GM21576 (cell line): ENCODE data around the gene QKI.
"Not testable (repeated sequence)": the region's sequence is repeated elsewhere in the genome, so short reads cannot be mapped to it uniquely, and the experiment has no call there.

Experiments
- ATAC-seq: cut with Tn5 transposase; IDR thresholded peaks from one replicate; pipeline ENCODE4 v1.9.1; 2021; ENCODE audit warnings: mild to moderate bottlenecking, moderate library complexity; ENCODE audit not compliant: unreplicated experiment

Gene QKI

DNA sequence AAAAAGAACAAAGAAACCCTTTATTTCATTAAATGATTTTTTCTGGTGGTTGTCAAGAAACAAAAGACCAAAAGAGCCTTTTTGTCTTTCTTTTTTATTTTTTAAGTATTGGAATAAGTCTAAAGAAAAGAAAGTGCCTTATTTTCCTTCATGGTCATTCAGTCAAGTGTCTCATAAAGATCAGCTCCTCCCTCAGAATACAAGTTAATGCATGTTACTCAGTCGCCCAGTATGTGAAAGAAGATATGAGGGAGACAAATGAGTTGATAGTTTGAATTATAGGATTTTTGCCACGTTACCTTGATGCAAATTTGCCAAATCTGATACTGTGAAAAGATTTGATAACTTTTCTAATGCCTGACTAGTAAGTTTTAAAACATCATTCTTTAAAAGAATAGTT lies 157.2 kb downstream of the QKI start:
- ATAC-seq = no peak

DNA sequence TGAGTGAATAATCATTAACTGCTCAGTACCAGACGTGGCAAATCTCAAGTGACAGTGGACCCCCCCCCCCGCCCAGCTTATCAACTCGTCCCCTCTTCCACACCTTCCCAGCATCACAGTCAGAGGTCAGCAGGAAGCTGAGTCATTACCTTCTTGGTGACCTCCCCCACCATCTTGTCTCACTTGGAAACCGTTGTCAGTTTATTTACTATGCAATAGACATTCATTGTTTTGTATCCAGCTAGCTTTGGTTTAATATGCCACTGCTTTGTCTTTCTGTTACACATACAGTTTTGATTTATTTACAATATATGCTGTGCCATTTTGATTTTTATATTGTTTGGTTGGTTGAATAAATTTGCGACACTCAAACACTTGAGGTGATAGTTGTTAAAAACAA lies 158.1 kb downstream of the QKI start:
- no peak for ATAC-seq

DNA sequence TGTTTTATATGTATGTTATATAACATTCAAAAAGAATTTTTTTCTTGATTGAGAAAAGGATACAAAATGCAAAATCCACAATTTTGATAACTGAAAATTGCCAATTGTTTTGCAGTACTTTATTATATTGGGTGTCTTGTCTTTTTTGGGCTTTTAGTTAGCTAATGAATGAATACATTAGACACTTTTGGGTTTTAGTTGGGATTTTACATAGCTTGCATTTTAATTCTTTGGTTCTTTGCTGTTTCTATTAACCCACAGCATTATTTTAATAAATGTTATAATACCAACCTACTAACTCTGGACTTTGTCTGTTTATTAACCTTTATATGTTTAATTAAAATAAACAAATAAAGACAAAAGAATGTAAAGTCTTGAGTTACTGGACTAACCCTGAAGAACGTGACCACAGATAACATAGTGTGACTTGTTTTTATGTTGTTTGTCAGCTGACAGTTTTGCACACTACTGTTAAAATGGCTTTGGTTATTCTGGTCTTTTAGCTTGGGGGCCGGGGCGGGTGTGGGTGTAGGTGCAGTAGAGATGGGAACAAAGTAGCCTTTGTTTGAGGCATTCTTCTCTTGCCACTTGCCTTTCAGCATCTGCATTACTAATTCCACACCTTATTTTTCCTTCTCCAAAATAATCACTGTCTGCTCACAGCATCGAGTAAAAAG lies 159.1 kb downstream of the QKI start:
- no peak for ATAC-seq

GRCh38 chr6:163576114-163576513 lies 161.6 kb downstream of the QKI start:
- no peak for ATAC-seq

DNA sequence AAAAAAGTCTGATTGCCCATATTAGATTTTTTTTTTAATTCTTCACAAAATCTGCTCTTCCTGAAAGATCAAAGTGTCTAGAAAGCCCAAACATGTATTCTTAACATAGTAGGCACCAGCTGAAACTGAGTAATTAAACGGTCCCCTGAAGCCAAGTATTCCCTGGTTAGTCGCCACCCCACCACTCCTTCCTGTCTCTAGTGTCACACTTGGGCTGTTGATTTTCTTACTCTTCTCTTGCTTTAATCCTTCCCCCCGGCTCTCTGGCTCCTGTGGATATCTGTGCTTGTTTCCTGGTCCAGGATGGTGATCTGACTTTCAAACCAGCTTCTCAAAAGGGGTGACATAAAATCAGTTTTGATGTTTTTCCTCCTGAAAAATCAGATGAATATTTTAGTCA lies 162.9 kb downstream of the QKI start:
- ATAC-seq = no peak

DNA sequence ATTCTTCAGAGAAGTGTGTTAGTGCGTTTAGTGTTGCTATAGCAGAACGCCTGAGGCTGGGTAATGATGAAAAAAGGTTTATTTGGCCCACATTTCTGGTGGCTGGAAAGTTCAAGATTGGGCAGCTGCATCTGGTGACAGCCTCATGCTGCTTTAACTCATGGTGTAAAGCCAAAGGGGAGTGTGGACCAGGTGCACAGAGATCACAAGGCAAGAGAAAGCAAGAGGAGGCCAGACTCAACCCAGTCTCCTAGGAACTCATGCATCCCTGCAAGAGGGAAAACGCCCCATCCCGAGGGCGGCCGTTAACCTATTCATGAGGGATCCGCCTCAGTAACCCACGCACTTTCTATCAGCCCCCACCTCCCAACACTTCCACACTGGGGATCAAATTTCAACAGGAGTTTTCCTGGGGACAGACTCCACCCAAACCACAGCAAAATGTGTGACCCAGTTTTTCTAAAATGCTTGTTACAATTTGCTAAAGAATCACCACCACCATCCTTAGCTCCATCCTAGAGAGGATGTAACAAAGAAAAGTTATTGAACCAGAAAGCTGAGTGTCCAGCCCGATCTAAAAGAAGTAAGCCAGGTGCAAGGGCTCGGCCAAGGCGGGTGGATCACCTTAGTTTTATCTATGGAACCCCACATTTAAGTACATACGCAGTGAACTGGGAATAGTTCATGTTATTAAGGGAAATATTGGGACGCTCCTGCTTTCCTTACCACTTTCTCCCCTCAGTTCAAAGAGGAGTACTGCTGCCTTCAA lies 164.8 kb downstream of the QKI start:
- no peak for ATAC-seq

GRCh38 chr6:163579880-163580295 lies 165.4 kb downstream of the QKI start:
- ATAC-seq = no peak

DNA sequence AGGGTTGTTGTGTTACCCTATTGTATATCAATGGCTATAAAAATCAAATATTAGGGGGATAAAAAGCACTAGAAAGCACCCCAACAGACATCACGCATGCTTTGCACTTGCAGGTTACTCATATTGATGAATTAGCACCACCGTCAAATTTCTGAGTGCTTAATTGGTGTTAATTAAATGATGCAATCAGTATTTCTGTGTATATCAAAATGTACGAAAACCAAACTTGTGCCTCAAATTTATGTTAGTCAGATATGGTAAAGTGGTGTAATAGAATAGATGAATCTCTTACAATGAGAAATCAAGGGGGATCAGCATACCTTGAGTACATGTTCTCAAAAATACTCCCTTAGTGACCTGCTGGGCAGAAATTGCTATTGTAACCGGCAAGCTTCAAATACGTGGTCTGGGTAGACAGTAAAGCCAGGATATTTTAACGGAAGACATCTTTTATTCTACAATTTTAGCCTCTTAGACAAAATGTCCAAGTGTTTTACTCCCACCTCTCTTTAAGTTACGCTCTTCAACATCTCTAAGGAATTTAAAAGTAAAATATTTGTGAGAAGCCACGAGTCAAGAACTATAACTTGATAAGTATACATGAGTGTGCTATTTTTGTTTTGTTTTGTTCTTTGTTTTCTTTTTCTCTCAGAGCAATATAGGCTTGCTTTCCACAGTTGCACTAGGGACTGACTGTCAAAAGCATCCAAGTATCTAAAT lies 166.0 kb downstream of the QKI start:
- ATAC-seq = no peak

DNA sequence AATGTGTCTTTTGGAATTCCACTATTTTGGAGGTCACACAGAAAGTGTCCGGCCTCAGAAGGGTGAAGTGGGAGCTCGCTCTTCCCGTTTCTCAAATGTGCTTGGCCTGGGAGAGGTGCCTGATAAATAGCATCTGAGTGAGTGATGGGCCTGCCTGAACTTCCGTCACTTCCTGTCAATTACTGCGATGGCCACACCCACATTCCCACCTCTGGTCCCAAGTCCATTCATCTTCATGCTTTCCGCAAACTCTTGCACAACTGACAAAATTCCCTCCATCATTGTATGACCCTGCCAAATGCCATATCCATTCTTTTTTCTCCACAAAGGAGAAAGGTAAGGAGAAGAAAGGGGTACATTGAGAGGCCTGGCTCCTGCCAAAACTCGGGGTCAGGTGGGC lies 169.0 kb downstream of the QKI start:
- ATAC-seq = no peak

GRCh38 chr6:163585932-163586437 lies 171.5 kb downstream of the QKI start:
- ATAC-seq = no peak

DNA sequence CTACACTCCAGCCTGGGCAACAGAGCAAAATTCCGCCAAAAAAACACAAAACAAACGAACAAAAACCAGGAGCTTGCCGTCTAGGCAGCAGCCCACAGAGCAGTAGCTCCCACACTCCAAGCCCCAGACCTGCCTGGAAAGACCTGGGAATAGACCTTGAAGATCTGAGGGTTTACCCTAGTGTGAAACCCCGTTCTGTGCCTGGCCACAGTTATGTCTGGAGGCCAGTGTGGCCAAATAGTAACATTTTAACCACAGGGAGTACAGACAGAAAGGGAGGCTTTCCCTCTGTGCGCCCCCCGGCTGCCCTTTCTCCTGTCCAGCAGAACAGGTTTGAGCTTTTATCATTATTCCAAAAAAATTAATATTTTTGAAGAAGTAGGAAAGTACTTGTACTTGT lies 172.4 kb downstream of the QKI start:
- no peak for ATAC-seq

DNA sequence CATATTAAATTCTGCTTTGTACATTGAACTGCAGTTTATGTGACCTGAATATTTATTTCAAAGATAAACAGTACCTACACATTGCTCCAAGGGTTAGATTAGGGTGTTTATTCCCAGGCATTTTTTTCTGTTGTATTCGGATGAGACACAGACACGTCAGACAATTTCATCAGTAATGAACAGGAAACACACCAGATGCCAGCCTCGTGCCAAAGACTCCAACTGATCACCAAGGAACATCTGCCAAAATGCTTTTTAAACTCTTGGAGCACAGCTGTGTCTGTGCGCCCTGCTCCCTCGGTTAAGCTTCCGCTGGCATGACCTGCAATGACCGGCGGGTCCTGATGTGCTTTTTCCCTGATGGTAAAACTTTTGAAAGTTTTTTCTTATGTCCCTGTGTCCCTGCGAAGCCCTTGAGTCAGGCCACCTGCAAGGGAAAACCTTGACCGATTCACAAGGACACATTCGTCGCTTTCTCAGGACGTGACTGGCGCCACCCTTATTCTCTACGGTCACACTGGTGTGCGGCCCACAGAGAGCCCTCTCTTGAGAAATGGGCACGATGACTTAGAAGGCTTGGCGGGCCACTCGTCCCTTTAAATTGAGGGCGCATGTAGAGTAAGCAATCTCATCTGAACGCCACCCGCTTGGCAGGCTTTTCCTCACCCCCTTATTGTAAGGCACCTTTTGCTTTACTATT lies 173.9 kb downstream of the QKI start:
- ATAC-seq = no peak

DNA sequence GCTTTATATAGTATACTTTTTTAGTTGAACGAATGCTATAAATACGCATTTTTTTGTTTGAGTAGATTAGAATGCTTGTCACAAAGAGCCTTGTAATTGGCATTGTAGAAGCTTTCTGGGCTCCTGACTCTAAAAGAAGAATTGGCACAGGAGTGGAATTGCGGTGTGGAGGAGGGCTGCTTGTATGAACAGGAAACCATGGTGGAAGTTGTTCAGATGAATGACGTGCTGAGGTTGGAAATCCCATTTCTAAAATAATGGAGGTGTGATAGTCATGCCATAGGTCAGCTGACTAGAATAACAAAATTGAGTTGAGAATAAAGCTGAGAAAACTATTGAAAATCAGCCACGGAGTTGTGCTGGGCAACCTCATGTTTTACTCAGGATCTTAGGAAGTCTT lies 174.9 kb downstream of the QKI start:
- ATAC-seq = no peak

DNA sequence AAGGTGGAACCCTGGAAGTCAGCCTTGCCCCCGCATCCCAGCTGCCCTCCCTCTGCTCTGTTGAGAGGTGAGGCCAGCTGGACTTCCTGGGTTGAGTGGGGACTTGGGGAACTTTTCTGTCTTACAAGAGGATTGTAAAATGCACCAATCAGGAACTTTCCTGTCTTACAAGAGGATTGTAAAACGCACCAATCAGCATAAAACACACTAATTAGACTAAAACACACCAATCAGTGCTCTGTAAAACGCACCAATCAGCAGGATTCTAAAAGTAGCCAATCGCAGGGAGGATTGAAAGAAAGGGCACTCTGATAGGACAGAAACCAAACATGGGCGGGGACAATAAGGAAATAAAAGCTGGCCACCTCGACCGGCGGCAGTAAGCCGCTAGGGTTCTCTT lies 175.6 kb downstream of the QKI start:
- not testable (repeated sequence) for ATAC-seq

DNA sequence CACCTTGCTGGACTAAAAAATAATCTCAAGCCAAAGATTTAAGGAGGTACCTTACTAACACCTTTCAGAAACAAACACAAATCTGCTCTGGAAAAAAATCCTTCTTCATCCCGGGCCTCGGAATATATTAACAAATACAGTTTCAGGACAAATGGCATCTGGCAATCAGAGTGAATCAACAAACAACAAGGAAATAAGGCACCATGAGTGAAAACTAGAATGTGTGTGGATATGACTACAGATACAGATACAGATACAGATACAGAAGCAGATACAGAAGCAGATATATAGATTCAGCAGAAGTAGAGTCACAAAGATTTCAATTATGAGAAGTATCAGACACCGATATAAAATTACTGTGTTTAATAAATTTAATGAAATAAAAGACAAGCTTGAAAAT lies 178.4 kb downstream of the QKI start:
- no peak for ATAC-seq

DNA sequence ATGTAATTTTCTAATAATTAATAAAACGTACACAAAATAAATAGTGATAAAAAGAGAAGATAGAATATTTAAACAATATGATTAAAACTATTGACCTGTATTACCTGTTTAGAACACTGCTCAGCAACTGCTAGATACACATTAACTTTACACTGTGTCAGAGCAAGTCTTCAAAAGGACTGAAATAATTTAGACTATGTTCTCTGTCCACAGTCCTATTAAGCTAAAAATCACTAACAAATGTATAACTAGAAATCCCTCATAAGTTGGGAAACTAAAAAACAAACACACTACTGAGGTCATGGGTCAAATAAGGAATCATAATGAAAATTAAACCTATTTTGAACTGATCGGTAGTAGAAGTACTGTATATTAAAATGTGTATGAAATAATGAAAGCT lies 181.7 kb downstream of the QKI start:
- ATAC-seq = no peak

DNA sequence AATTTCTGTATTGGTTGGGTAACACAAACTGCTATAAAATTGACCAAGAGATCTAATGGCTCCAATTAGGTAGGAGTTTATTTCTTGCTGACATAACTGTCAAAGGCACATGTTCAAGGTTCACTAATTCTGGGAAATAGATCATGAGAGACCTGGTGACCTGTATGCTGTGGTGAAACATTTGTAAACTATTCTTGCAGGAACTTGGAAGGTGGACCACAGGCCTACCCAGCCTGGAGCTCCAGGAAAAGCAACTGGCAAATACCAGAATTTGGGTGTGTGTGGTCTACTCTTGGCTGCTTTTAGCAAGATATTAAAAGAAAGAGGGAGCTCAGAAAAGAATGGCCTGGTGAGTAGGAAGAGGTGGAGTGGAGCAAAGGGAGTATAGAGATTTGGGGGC lies 184.6 kb downstream of the QKI start:
- ATAC-seq = no peak

- ATAC-seq = no peak
These were observed 185.2 kb downstream of the QKI start for GRCh38 chr6:163599684-163600083.

GRCh38 chr6:163600331-163600730 lies 185.8 kb downstream of the QKI start:
- no peak for ATAC-seq

GRCh38 chr6:163600781-163601180 lies 186.3 kb downstream of the QKI start:
- no peak for ATAC-seq

DNA sequence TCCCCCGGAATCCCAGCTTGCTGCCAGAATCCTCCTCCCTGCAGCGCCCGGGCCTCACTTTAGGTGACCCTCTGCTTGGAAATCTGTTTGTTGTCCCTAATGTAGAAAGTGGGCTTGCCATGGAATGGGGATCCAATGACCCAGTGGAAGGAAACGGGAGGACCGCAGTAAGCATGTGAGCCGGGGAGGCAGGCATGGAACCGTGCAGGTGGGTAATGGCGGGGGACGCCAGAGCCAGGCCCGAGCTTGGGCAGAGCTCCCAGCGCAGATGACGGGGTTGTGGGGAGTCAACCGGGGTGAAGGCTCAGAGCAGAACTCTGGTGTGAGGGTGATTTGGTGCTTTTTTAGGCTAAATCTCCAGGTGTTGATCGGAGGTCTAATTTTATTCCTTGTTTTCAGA lies 188.3 kb downstream of the QKI start:
- ATAC-seq = no peak
